ENCODE measurements around the gene IPMK. TPM values are rescaled to one million over a fixed set of nuclear protein-coding genes. Genes with fewer than 3 reads are reported as not detected.
A peak's percentile ranks its signal among the peaks of the same experiment; 100 is the strongest.

IPMK gene
- total RNA-seq, 1 experiment from 2014 or later = 10.9 TPM

DNA sequence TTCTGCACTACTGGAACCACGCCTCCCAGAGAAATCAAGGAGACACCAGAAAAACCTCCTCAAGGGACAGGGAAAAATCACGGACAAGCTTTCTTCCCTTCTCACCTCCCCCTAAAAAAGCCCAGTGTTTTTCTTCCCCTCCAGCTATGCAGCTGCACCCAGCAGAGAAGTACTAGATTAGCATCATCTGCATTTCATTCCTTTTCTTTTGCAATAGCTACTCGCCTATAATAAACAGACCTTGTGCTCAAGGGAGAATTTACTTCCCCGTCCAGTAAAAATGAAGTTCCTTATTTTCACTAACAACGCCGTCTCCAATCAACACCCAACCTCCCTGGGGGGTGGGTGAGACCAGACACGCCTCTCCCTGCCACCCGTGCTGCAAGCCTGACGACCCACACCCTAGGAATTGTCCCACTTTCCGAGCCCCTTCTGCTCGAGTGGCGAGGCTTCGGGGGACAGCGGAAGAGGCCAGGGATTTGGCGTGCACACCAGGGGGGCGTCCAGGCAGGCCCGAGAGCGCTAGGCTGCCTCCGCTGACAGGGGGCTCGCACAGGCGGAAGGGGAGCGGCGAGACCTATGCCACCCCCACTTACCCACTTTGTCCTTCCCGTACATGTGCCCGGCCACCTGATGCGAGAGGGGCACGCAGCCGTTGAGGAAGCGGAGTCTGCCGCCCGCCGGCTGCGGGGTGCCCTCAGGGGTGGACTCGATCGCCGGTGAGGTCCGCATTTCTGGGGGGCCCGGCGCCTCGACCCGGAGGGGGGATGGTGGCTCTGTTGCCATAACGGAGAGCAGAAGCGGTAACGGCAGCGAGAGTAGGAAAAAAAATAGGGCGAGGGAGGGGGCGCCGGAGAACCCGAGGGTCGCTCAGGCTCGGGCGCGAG, 625 bp downstream of the IPMK start (continued):
- TF ChIP-seq AFF4 (CRISPR knock-in tag; IDR thresholded peaks at IDR 0.05; ENCODE audit: borderline replicate concordance) (0 out of 2 replicates have a peak, but pooled peaks have one; percentile 24), RELA (CRISPR knock-in tag; IDR thresholded peaks at IDR 0.05; ENCODE audit: borderline replicate concordance) (peak; percentile 28; the same call in 1 of the 2 replicates), ZNF219 (CRISPR knock-in tag; IDR thresholded peaks at IDR 0.05; ENCODE audit: borderline replicate concordance) (0 out of 2 replicates have a peak, but pooled peaks have one; percentile 38), PRDM15 (CRISPR knock-in tag; IDR thresholded peaks at IDR 0.05) (peak; percentile 33; the same call in 1 of the 2 replicates), FOXK1 (CRISPR knock-in tag; IDR thresholded peaks at IDR 0.05) (peak; percentile 52)

DNA sequence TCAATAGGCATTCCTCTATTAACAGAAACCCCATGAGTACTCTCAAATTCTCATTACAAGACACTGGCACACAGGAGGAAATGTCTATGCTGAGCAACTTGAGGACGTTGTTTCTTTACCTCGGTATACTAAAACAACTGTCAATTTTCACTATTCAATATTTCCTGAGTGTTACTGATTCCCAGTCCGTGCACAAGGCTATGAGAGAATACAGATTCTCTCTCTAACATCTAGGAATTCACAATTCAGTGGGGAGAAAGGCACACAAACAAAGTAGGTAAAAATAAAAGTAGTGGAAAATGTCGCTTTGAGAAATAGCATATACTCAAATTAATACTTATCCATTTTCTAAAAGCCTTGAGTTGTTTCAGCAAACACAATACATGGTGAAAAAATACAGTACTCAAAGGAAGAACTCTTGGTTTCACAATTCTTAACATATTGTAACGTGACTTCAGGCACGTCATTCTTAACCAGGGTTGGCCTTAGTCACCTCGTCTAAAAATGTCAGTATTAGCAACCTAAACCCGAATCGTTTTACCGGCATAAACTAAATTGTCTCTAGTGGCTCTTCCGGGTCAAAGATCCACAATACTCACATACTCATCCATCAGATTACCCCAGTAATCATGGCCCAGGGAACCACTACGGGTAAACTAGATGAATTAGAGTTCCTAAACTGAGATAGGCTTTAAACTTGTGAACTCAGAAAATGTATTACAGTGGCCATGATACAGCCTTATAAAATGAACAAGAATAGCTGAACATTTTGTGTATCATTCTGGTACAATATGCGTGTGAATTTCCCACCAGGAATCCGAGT, 1.5 kb downstream of the IPMK start:
- H3K4me3 Mint-ChIP-seq = peak overlapping the region; percentile 95
- no peaks in the 10 kb centered on the region for H3K27me3 Mint-ChIP-seq (ENCODE audit: low read depth)
- no peak for ATAC-seq
- no peak for DNase-seq (ENCODE audit: low spot score)
- no peaks in the 10 kb centered on the region; the same call in 1 of the 2 replicates for H3K9me3 Mint-ChIP-seq
- ChIA-PET POLR2A (no interaction called here), CTCF (no interaction called here)
- H3K27ac Mint-ChIP-seq = peak overlapping the region; percentile 90; the same call in 1 of the 2 replicates
- peaks cover 5% of the 10 kb centered on the region; the same call in 1 of the 2 replicates for H3K36me3 Mint-ChIP-seq
- H3K4me1 Mint-ChIP-seq = peaks cover 49% of the 10 kb centered on the region
- TF ChIP-seq ZNF396 (CRISPR knock-in tag; IDR thresholded peaks at IDR 0.05; ENCODE audit: borderline replicate concordance) (no peak), SOX15 (CRISPR knock-in tag; IDR thresholded peaks at IDR 0.05) (no peak), ZNF425 (CRISPR knock-in tag; conservative IDR thresholded peaks at IDR 0.05) (no peak), ZNF219 (CRISPR knock-in tag; IDR thresholded peaks at IDR 0.05; ENCODE audit: borderline replicate concordance) (no peak), FOXK1 (CRISPR knock-in tag; IDR thresholded peaks at IDR 0.05) (no peak), GRHL2 (CRISPR knock-in tag; IDR thresholded peaks at IDR 0.05; ENCODE audit: insufficient replicate concordance, severe bottlenecking) (no peak)

GRCh38 chr10:58265249-58265648, 2.4 kb downstream of the IPMK start:
- H3K4me3 Mint-ChIP-seq = peak overlapping the region; percentile 95
- DNase-seq (ENCODE audit: low spot score) (no peak), ATAC-seq (no peak)
- no peaks in the 10 kb centered on the region for H3K9me3 Mint-ChIP-seq
- no peaks in the 10 kb centered on the region for H3K27me3 Mint-ChIP-seq (ENCODE audit: low read depth)
- no peak overlapping the region for H3K27ac Mint-ChIP-seq
- POLR2A ChIA-PET = no interaction called here
- H3K36me3 Mint-ChIP-seq = no peaks in the 10 kb centered on the region
- CTCF ChIA-PET = no interaction called here
- H3K4me1 Mint-ChIP-seq = peaks cover 50% of the 10 kb centered on the region
- TF ChIP-seq STAT6 (CRISPR knock-in tag; conservative IDR thresholded peaks at IDR 0.05; ENCODE audit: low read depth) (no peak), NFE2L1 (CRISPR knock-in tag; IDR thresholded peaks at IDR 0.05) (no peak), CBFB (CRISPR knock-in tag; IDR thresholded peaks at IDR 0.05; ENCODE audit: low read depth) (no peak), USF2 (CRISPR knock-in tag; IDR thresholded peaks at IDR 0.05) (no peak), CREM (CRISPR knock-in tag; IDR thresholded peaks at IDR 0.05) (no peak)

Data from WTC11 (cell line).